ENCODE measurements around the gene GNB1. TPM values are rescaled to one million over a fixed set of nuclear protein-coding genes. Genes with fewer than 3 reads are reported as not detected.

The GNB1 gene
- total and polyA plus RNA-seq, 9 of the 15 experiments (the other 6 are each of a cell fraction or from before 2014, with no cell fraction given): 34.3 to 388 (median 114) TPM

DNA sequence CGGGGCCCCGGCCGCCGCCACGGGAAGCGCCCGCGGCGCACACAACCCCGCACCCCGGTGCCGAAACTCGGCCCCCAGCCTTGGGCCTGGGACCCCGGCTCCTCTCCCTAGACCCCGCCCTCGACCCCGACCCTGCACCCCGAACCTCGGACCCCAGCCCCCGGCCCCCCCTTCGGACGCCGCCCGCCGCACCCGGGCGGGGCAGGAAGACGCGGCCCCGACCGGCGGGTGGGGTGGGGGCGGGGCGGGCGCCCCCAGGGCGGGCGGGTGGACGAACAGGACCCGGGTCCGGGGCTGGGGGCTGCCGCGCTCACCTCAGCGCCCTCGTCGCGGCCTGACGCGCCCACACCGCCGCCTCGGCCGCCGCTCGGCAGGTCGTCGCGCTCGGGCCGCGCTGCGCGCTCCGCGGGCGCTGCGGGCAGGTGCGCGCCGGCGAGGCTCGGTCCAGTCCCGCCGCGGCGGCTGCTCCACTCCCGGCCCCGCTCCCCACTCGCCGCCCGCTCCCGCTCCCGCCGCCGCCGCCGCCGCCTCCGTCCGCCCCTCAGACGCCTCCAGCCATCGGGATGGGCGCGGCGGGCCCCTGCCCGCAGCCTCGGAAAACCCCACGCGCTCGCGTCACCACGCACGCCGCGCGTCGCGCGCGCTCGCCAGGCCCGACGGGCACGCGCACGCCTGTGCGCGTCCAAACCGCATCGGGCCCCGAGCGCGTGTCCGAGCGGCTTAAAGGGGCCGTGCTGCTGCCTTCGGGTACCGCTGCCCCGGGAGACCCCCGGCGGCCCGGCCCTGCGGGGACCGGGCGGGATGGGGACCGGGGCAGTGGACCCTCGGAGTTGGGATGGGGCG is at the start of gene GNB1 (continued):
- TF ChIP-seq, protein P1, sequence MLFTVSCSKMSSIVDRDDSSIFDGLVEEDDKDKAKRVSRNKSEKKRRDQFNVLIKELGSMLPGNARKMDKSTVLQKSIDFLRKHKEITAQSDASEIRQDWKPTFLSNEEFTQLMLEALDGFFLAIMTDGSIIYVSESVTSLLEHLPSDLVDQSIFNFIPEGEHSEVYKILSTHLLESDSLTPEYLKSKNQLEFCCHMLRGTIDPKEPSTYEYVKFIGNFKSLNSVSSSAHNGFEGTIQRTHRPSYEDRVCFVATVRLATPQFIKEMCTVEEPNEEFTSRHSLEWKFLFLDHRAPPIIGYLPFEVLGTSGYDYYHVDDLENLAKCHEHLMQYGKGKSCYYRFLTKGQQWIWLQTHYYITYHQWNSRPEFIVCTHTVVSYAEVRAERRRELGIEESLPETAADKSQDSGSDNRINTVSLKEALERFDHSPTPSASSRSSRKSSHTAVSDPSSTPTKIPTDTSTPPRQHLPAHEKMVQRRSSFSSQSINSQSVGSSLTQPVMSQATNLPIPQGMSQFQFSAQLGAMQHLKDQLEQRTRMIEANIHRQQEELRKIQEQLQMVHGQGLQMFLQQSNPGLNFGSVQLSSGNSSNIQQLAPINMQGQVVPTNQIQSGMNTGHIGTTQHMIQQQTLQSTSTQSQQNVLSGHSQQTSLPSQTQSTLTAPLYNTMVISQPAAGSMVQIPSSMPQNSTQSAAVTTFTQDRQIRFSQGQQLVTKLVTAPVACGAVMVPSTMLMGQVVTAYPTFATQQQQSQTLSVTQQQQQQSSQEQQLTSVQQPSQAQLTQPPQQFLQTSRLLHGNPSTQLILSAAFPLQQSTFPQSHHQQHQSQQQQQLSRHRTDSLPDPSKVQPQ (CRISPR knock-in tag; IDR thresholded peaks at IDR 0.05; ENCODE audit: borderline replicate concordance): no peak
- TF ChIP-seq SMAD3 (CRISPR knock-in tag; conservative IDR thresholded peaks at IDR 0.05) (no peak), ZNF668 (CRISPR knock-in tag; IDR thresholded peaks at IDR 0.05) (no peak), SAFB (IDR thresholded peaks at IDR 0.05; ENCODE audit: borderline replicate concordance, low read depth, low read length) (peak; percentile 87), POLR3G (IDR thresholded peaks at IDR 0.05; ENCODE audit: extremely low read depth, insufficient read length, insufficient replicate concordance) (no peak), DMBX1 (CRISPR knock-in tag; IDR thresholded peaks at IDR 0.05; ENCODE audit: borderline replicate concordance) (peak; percentile 94), RUNX1 (IDR thresholded peaks at IDR 0.05; ENCODE audit: low read depth) (no peak), RNF2 (IDR thresholded peaks at IDR 0.05) (no peak), BRCA1 (IDR thresholded peaks at IDR 0.05) (no peak), BRCA1 (CRISPR knock-in tag; IDR thresholded peaks at IDR 0.05) (no peak), ZNF253 (CRISPR knock-in tag; conservative IDR thresholded peaks at IDR 0.05) (no peak), CREM (IDR thresholded peaks at IDR 0.05; ENCODE audit: low read depth) (peak; percentile 96), NR1H2 (CRISPR knock-in tag; IDR thresholded peaks at IDR 0.05) (0 out of 2 replicates have a peak, but pooled peaks have one; percentile 48), ZNF644 (tag; IDR thresholded peaks at IDR 0.05; ENCODE audit: low read depth) (peak; percentile 94), MTA2 (IDR thresholded peaks at IDR 0.05; ENCODE audit: low read depth) (no peak)
- TF ChIP-seq, protein P2, sequence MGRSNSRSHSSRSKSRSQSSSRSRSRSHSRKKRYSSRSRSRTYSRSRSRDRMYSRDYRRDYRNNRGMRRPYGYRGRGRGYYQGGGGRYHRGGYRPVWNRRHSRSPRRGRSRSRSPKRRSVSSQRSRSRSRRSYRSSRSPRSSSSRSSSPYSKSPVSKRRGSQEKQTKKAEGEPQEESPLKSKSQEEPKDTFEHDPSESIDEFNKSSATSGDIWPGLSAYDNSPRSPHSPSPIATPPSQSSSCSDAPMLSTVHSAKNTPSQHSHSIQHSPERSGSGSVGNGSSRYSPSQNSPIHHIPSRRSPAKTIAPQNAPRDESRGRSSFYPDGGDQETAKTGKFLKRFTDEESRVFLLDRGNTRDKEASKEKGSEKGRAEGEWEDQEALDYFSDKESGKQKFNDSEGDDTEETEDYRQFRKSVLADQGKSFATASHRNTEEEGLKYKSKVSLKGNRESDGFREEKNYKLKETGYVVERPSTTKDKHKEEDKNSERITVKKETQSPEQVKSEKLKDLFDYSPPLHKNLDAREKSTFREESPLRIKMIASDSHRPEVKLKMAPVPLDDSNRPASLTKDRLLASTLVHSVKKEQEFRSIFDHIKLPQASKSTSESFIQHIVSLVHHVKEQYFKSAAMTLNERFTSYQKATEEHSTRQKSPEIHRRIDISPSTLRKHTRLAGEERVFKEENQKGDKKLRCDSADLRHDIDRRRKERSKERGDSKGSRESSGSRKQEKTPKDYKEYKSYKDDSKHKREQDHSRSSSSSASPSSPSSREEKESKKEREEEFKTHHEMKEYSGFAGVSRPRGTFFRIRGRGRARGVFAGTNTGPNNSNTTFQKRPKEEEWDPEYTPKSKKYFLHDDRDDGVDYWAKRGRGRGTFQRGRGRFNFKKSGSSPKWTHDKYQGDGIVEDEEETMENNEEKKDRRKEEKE (IDR thresholded peaks at IDR 0.05; ENCODE audit: borderline replicate concordance in 1 of 2, control insufficient read depth in 1 of 2, low read depth in 2 of 2, low read length in 1 of 2): no peak
